Endothelial cell of umbilical vein (primary cell): ENCODE data around the gene EML4. TPM values are rescaled to one million over a fixed set of nuclear protein-coding genes. Genes with fewer than 3 reads are reported as not detected.

ENCODE experiments used
- BruUV-seq: library from RNA; stranded (reverse); fragments of 400-500 nt; replicated peaks from 2 replicates; lab custom pipeline; 2021; lab: Mats Ljungman, UMichigan
- CTCF ChIA-PET: fragments of 300-600, 350-600 bp; sonication (Branson Sonifier 250); formaldehyde crosslinking; loops from one replicate; lab custom pipeline; 2021; ENCODE audit warnings: antibody characterized with exemption, inconsistent platforms; lab: Charles Lee
- POLR2A ChIA-PET: fragments of 300-600, 350-600 bp; sonication (Branson Sonifier 250); formaldehyde crosslinking; loops from one replicate; lab custom pipeline; 2021; ENCODE audit warnings: antibody characterized with exemption, inconsistent platforms; lab: Charles Lee
- DNase-seq: peaks from one replicate; pipeline ENCODE4 v3.0.0-alpha.2; 2011; ENCODE audit warnings: low read depth, low spot score
- FAIRE-seq: peaks from 2 replicates; lab custom pipeline; 2011; peaks lifted over from hg19 to GRCh38; lab: Jason Lieb, UNC
- H2AFZ ChIP-seq: 2 replicates; pipeline ENCODE4 v1.6.0; 2012; ENCODE audit warnings: low read depth, low read length, control low read depth, inconsistent platforms
- H3K27ac ChIP-seq: 2 replicates; pipeline ENCODE4 v1.5.1; 2011; ENCODE audit warnings: low read depth, mild to moderate bottlenecking, control low read depth, low read length, moderate library complexity; ENCODE audit not compliant: insufficient read depth
- H3K27me3 ChIP-seq, 2 experiments: 2 replicates each; pipeline versions ENCODE4 v1.6.0 to v1.6.1; 2011; ENCODE audit warnings: low read length in 2 of 2, mixed read lengths in 1 of 2; ENCODE audit not compliant: control insufficient read depth in 2 of 2, insufficient read depth in 2 of 2
- H3K36me3 ChIP-seq, 2 experiments: 2 replicates in 1 of 2; 3 replicates in 1 of 2; pipeline ENCODE4 v1.5.1; 2011; ENCODE audit warnings: low read length in 2 of 2, mild to moderate bottlenecking in 1 of 2, moderate library complexity in 1 of 2; ENCODE audit not compliant: control insufficient read depth in 2 of 2, insufficient read depth in 2 of 2; ENCODE audit errors: extremely low read depth in 1 of 2
- H3K4me1 ChIP-seq: 3 replicates; pipeline ENCODE4 v1.5.1; 2011; ENCODE audit warnings: mild to moderate bottlenecking, low read length; ENCODE audit not compliant: control insufficient read depth, insufficient read depth; ENCODE audit errors: extremely low read depth
- H3K4me2 ChIP-seq: 2 replicates; pipeline ENCODE4 v1.6.1; 2011; ENCODE audit warnings: low read length, control low read depth, mixed read lengths; ENCODE audit not compliant: insufficient read depth
- H3K4me3 ChIP-seq, 3 experiments: fragments of 200-600 bp in 1 of 3; sonication (generic), shearing (Covaris generic) in 1 of 3; replicated peaks in 1 of 3; 2 replicates each; pipeline ENCODE4 v1.5.1; 2011 to 2016; ENCODE audit warnings: control low read depth in 3 of 3, low read length in 3 of 3, mild to moderate bottlenecking in 2 of 3, inconsistent platforms in 1 of 3, low read depth in 1 of 3, moderate library complexity in 1 of 3; ENCODE audit not compliant: insufficient read depth in 1 of 3
- H3K79me2 ChIP-seq: 2 replicates; pipeline ENCODE4 v1.6.0; 2012; ENCODE audit warnings: low read length, inconsistent platforms; ENCODE audit not compliant: control insufficient read depth, insufficient read depth
- H3K9ac ChIP-seq: replicated peaks from 2 replicates; pipeline ENCODE3; 2011; ENCODE audit warnings: low read length, control low read depth; ENCODE audit not compliant: insufficient read depth; ENCODE audit errors: extremely low read depth
- H3K9me1 ChIP-seq: replicated peaks from 3 replicates; pipeline ENCODE4 v1.6.0; 2011; ENCODE audit warnings: mild to moderate bottlenecking, low read length; ENCODE audit not compliant: control insufficient read depth, insufficient read depth; ENCODE audit errors: extremely low read depth
- H3K9me3 ChIP-seq: replicated peaks from 2 replicates; pipeline ENCODE4 v1.5.1; 2012; ENCODE audit warnings: low read length, inconsistent platforms; ENCODE audit not compliant: control insufficient read depth, insufficient read depth
- H4K20me1 ChIP-seq: replicated peaks from 2 replicates; pipeline ENCODE3; 2011; ENCODE audit warnings: mild to moderate bottlenecking, low read length; ENCODE audit not compliant: control insufficient read depth, insufficient read depth; ENCODE audit errors: extremely low read depth
- CTCF ChIP-seq, 2 donors: IDR thresholded peaks; 1 replicate in 1 of 2; 2 replicates in 1 of 2; pipeline ENCODE4 v1.5.1; 2011; ENCODE audit warnings: low read length in 2 of 2, mild to moderate bottlenecking in 2 of 2, moderate library complexity in 2 of 2, control low read depth in 1 of 2, inconsistent platforms in 1 of 2, low read depth in 1 of 2; ENCODE audit not compliant: insufficient read depth in 1 of 2; ENCODE audit errors: extremely low read depth in 1 of 2
- EZH2 ChIP-seq: IDR thresholded peaks from 2 replicates; pipeline ENCODE4 v1.6.1; 2012; ENCODE audit warnings: borderline replicate concordance, low read depth, mild to moderate bottlenecking, moderate library complexity, low read length, inconsistent platforms; ENCODE audit not compliant: severe bottlenecking
- FOS ChIP-seq: IDR thresholded peaks from 2 replicates; pipeline ENCODE4 v1.6.1; 2011; ENCODE audit warnings: mild to moderate bottlenecking, low read length, moderate library complexity, borderline replicate concordance; ENCODE audit not compliant: insufficient read depth
- GATA2 ChIP-seq: IDR thresholded peaks from 2 replicates; pipeline ENCODE4 v1.7.0; 2011; ENCODE audit warnings: low read depth, mild to moderate bottlenecking, moderate library complexity, mixed read lengths, low read length; ENCODE audit not compliant: insufficient read length, insufficient read depth
- JUN ChIP-seq: IDR thresholded peaks from 2 replicates; pipeline ENCODE4 v1.6.1; 2011; ENCODE audit warnings: borderline replicate concordance, low read depth; ENCODE audit not compliant: insufficient read length, insufficient read depth
- MAX ChIP-seq: IDR thresholded peaks from 2 replicates; pipeline ENCODE4 v1.6.1; 2011; ENCODE audit not compliant: insufficient read depth, insufficient read length
- MYC ChIP-seq: IDR thresholded peaks from one replicate; pipeline ENCODE4 v1.6.1; 2011; ENCODE audit warnings: mild to moderate bottlenecking, low read depth, low read length
- POLR2A ChIP-seq: IDR thresholded peaks from 2 replicates; pipeline ENCODE4 v1.6.1; 2012; ENCODE audit warnings: low read depth, mild to moderate bottlenecking, control low read depth, low read length
- POLR2AphosphoS5 ChIP-seq: IDR thresholded peaks from 2 replicates; pipeline ENCODE4 v1.6.1; 2012; ENCODE audit warnings: low read depth, mild to moderate bottlenecking, control low read depth, low read length, moderate library complexity; ENCODE audit not compliant: insufficient read depth
- dilution Hi-C: fragments of 300-500 bp; cut with MboI; formaldehyde crosslinking; loops from one replicate; pipeline ENCODE4 v1.15.0; 2019; ENCODE audit warnings: low sequenced_read_pairs; ENCODE audit not compliant: extremely low pct_ligation_motif_present
- intact Hi-C: fragments of 100-400 bp; cut with micrococcal nuclease; formaldehyde crosslinking; loops from one replicate; pipeline ENCODE4 v1.10.0; 2022
- polyA plus RNA-seq, 4 experiments: library from polyadenylated mRNA; depleted of rRNA in 3 of 4; stranded (reverse) in 3 of 4; unstranded in 1 of 4; fragments of >200 nt; gene quantifications; 2 replicates each; pipeline versions ENCODE4 v1.2.1 to v1.2.3, GENCODE V29; 2011 to 2012; ENCODE audit warnings: missing spikeins in 1 of 4
- total RNA-seq: library from RNA; stranded (reverse); gene quantifications from 2 replicates; pipeline ENCODE4 v1.2.3, GENCODE V29; 2021

The EML4 gene
- total and polyA plus RNA-seq, 2 donors (not counting 3 experiments of a cell fraction or from before 2014, with no cell fraction given): 13.3 to 32.0 TPM

- no peak overlapping the region for H3K4me2 ChIP-seq
- FAIRE-seq: no peak
Measured at GRCh38 chr2:42312106-42312505, 143.0 kb downstream of the EML4 start.

More at GRCh38 chr2:42312106-42312505, 143.0 kb downstream of the EML4 start:
- Histone ChIP-seq H3K9me1 (no peaks in the 10 kb centered on the region), H3K27me3 (no peaks in the 10 kb centered on the region), H3K36me3 (no peaks in the 10 kb centered on the region), H4K20me1 (no peaks in the 10 kb centered on the region), H3K27ac (no peak overlapping the region), H3K4me1 (peaks cover 11% of the 10 kb centered on the region), H3K9ac (no peak overlapping the region), H3K9me3 (no peaks in the 10 kb centered on the region), H3K4me3 (no peak overlapping the region), H2AFZ (no peak overlapping the region), H3K79me2 (no peaks in the 10 kb centered on the region)
- TF ChIP-seq MYC: no peak
- no peak for TF ChIP-seq JUN
- TF ChIP-seq POLR2A: no peak
- no peak for TF ChIP-seq EZH2
- TF ChIP-seq CTCF (IDR thresholded peaks at IDR 0.05; ENCODE audit: extremely low read depth in 1 of 2, insufficient read depth in 1 of 2, low read depth in 1 of 2, low read length in 2 of 2): no peak
- no peak for TF ChIP-seq MAX
- no peak for TF ChIP-seq POLR2AphosphoS5
- no peak for TF ChIP-seq GATA2
- TF ChIP-seq FOS: no peak
- POLR2A ChIA-PET: no interaction called here
- no TSS peak for BruUV-seq
- intact Hi-C loops: no loop called here
- no peak for DNase-seq
- CTCF ChIA-PET: interaction anchor here (0.6 kb wide), 1 partner anchor 35 kb away, joined by 3 read pairs; no protein-coding TSS in a partner anchor
- dilution Hi-C loops: no loop called here
